PC-9 (cell line): ENCODE results near the gene MELTF.
"Not testable (repeated sequence)": the region's sequence is repeated elsewhere in the genome, so short reads cannot be mapped to it uniquely, and the experiment has no call there.

Experiments used
- CTCF ChIP-seq: fragments of 200-600 bp; sonication (generic); conservative IDR thresholded peaks from 2 replicates; pipeline ENCODE4 v1.6.1; 2017; ENCODE audit warnings: mixed run types, antibody characterized with exemption, mild to moderate bottlenecking, moderate library complexity
- EZH2 ChIP-seq: fragments of 200-600 bp; sonication (generic); IDR thresholded peaks from 2 replicates; pipeline ENCODE4 v1.8.0; 2017; ENCODE audit warnings: antibody characterized with exemption, low read depth

GRCh38 chr3:197051637-197052036 is 22.0 kb upstream of the MELTF start:
- not testable (repeated sequence) for TF ChIP-seq CTCF, EZH2
